B cell (primary cell): ENCODE data around the gene PRIMPOL.

ENCODE experiments used
- EZH2 ChIP-seq: IDR thresholded peaks from 2 replicates; pipeline ENCODE4 v1.6.1; 2012; ENCODE audit warnings: borderline replicate concordance, low read depth, mild to moderate bottlenecking, moderate library complexity, low read length; ENCODE audit not compliant: insufficient read depth, poor library complexity, severe bottlenecking
- TF ChIP-seq, protein P1 (sequence below): fragments of 200-600 bp; IDR thresholded peaks from one replicate; pipeline ENCODE4 v1.8.0; 2022; ENCODE audit warnings: antibody characterized with exemption, mild to moderate bottlenecking

DNA sequence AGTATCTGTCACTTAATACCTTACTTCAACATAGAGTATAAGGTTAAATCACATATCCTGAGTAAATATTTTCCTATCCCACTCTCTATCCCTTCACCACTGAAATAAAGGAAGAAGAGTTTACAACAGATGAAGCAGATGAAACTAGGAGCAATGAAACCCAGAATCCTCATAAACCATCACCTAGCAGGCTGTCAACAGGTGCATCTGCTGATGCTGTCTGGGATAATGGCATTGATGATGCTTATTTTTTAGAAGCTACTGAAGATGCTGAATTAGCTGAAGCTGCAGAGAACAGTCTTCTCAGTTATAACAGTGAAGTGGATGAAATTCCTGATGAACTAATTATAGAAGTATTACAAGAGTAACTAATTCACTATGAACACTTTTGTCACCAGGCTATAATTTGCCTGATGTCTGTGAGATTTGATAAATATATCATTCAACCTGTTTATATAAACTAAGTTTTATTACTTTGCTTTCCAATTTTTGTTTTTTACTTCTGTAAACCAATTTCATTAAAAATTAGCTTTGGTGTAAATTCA, 44.9 kb downstream of the PRIMPOL start:
- TF ChIP-seq, protein P1, sequence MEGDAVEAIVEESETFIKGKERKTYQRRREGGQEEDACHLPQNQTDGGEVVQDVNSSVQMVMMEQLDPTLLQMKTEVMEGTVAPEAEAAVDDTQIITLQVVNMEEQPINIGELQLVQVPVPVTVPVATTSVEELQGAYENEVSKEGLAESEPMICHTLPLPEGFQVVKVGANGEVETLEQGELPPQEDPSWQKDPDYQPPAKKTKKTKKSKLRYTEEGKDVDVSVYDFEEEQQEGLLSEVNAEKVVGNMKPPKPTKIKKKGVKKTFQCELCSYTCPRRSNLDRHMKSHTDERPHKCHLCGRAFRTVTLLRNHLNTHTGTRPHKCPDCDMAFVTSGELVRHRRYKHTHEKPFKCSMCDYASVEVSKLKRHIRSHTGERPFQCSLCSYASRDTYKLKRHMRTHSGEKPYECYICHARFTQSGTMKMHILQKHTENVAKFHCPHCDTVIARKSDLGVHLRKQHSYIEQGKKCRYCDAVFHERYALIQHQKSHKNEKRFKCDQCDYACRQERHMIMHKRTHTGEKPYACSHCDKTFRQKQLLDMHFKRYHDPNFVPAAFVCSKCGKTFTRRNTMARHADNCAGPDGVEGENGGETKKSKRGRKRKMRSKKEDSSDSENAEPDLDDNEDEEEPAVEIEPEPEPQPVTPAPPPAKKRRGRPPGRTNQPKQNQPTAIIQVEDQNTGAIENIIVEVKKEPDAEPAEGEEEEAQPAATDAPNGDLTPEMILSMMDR: no peak
- TF ChIP-seq EZH2: no peak
